HUDEP-2 (cell line): Measurements from ENCODE around the gene PCDHB3.
"Not testable (repeated sequence)": the region's sequence is repeated elsewhere in the genome, so short reads cannot be mapped to it uniquely, and the experiment has no call there.

ENCODE experiments used
- DNase-seq, 76 experiments: peaks; one replicate each; lab custom pipeline; 2025; ENCODE audit not compliant: unreplicated experiment in 76 of 76; lab: John Stamatoyannopoulos, UW

PCDHB3 gene

DNA sequence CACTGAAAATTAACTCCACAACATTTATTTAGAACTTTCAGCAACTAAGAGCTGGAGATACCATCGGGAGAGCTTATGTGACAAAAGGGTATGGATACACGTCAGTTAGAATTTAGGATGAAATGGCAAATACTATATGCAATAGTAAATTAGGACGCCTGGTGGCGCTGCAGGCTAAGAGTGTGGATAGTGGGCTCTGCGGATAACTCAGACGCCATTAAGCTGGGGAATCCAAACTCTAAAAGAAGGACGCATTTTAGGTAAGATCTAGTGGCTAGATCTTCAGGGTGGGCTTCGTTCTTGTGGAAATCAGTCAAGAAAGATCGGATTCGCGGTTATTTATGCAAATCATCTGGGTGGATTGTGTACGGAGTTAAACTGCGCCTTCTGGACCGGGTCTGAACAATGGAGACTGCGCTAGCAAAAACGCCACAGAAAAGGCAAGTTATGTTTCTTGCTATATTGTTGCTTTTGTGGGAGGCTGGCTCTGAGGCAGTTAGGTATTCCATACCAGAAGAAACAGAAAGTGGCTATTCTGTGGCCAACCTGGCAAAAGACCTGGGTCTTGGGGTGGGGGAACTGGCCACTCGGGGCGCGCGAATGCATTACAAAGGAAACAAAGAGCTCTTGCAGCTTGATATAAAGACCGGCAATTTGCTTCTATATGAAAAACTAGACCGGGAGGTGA, 34.9 kb downstream of the PCDHB3 start, which contains the start of gene PCDHB5:
Gene PCDHB5 (plus strand): TSS at position 177 of the 688 bp plus-strand sequence. CDS start 229 bp downstream, at position 406.
- peak in 5 of 76 experiments; percentile 0 to 6 (median 3) for DNase-seq

- no peak for DNase-seq
Observed at GRCh38 chr5:141135718-141136266, 35.5 kb downstream of the PCDHB3 start.

GRCh38 chr5:141137346-141137745, 37.1 kb downstream of the PCDHB3 start:
- not testable (repeated sequence) for DNase-seq

- no peak for DNase-seq
Observed at GRCh38 chr5:141149812-141150211, 49.5 kb downstream of the PCDHB3 start, which contains the start of gene PCDHB6. Gene PCDHB6, plus strand, starts transcription at chr5:141150057. Its CDS starts 201 bp downstream, at chr5:141150258.

GRCh38 chr5:141150224-141150992, 50.1 kb downstream of the PCDHB3 start:
- DNase-seq = no peak

DNA sequence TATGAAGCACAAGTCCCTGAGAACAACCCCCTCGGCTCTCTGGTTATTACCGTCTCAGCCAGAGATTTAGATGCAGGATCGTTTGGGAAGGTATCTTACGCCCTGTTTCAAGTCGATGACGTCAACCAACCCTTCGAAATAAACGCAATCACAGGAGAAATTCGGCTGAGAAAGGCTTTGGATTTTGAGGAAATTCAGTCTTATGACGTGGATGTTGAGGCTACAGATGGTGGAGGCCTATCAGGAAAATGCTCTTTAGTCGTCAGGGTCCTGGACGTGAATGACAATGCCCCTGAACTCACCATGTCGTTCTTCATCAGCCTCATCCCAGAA, 50.7 kb downstream of the PCDHB3 start:
- DNase-seq = no peak

DNA sequence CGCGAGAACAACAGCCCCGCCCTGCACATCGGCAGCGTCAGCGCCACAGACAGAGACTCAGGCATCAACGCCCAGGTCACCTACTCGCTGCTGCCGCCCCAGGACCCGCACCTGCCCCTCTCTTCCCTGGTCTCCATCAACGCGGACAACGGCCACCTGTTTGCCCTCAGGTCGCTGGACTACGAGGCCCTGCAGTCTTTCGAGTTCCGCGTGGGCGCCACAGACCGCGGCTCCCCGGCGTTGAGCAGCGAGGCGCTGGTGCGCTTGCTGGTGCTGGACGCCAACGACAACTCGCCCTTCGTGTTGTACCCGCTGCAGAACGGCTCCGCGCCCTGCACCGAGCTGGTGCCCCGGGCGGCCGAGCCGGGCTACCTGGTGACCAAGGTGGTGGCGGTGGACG, 51.4 kb downstream of the PCDHB3 start:
- not testable (repeated sequence) for DNase-seq

DNA sequence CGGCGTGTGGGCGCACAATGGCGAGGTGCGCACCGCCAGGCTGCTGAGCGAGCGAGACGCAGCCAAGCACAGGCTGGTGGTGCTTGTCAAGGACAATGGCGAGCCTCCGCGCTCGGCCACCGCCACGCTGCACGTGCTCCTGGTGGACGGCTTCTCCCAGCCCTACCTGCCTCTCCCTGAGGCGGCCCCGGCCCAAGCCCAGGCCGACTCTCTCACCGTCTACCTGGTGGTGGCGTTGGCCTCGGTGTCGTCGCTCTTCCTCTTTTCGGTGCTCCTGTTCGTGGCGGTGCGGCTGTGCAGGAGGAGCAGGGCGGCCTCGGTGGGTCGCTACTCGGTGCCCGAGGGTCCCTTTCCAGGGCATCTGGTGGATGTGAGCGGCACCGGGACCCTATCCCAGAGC, 51.8 kb downstream of the PCDHB3 start:
- DNase-seq = not testable (repeated sequence)
